NB4 (cell line): Measurements from ENCODE around the gene CDH2.

Experiments used
- CTCF ChIP-seq: IDR thresholded peaks from one replicate; pipeline ENCODE4 v1.5.1; 2012; ENCODE audit warnings: low read depth, low read length
- MYC ChIP-seq: IDR thresholded peaks from 2 replicates; pipeline ENCODE4 v1.6.1; 2011; ENCODE audit warnings: low read depth, low read length

- no peak for TF ChIP-seq CTCF
- TF ChIP-seq MYC, result no peak
Observed at GRCh38 chr18:27920836-27921235, 256.1 kb downstream of the CDH2 start.
